Adipose tissue (tissue), 3 donors: ENCODE results near the gene ISYNA1. TPM values are rescaled to one million over a fixed set of nuclear protein-coding genes. Genes with fewer than 3 reads are reported as not detected.

Experiments
- H3K27ac ChIP-seq: one replicate; pipeline ENCODE4 v1.5.1; 2013; ENCODE audit warnings: low read depth, low read length
- WGBS, 3 donors: extraction: QIAGEN DNeasy Blood & Tissue Kit; methylation state at CpG; one replicate each; pipeline ENCODE4 v1.1.7; 2013; 5-methylcytosine and 5-hydroxymethylcytosine counted together
- polyA plus RNA-seq, 3 donors: library from polyadenylated mRNA; stranded (reverse); fragments of 200-250 nt; gene quantifications; one replicate each; pipeline ENCODE4 v1.2.3, GENCODE V29; 2013
- donor health status: healthy with polysubstance abuse.
- donor health status: Bipolar disorder and iron deficiency.
- donor health status: healthy.

ISYNA1 gene
- polyA plus RNA-seq, 3 donors, result 18.3 to 55.6 (median 24.3) TPM

- no peak overlapping the region for H3K27ac ChIP-seq
- WGBS, 3 donors, result 82 to 90% (median 86%) methylated on average over 13 of the region's 13 CpGs
Measured at GRCh38 chr19:18388960-18389725, 48.8 kb downstream of the ISYNA1 start.

- no peak overlapping the region for H3K27ac ChIP-seq
- 5 to 15% (median 5%) methylated on average over 79 to 86 of the region's 86 CpGs for WGBS, 3 donors
Measured at GRCh38 chr19:18388100-18388959, 49.6 kb downstream of the ISYNA1 start.

DNA sequence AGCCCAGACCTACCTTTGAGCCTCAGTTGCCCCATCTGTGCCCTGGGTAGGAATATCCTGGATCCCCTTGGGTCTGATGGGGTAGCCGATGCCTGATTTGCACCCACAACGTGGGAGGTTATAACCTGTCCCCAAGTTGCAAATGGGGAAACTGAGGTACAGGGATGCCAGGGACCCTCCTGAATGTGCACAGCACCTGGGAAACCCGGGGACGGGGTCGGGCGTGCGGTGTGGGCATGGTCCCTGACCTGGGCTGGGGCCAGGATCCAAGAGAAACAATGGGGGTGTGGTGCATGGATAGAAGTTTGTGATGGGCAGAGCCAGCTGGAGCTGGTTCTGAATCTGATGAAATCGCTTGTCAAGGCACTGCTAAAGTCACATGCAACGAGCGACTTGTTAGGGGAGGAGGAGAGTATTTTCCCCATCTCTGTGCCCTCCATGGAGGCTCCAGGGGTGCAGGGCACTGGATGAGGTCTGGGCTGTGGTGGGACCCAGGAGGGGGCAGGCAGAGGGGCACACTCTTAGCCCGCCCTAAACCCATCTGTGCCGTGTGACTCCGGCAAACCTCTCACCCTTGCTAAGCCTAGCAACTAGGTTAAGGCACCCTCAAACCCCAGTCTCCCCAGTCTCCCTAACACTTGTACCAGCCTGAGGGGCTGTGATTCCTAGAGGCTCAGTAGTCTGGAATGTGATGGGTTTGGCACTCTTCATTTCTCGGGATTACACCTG is 51.2 kb downstream of the ISYNA1 start:
- WGBS, 3 donors, result 55 to 86% (median 80%) methylated on average over 14 of the region's 14 CpGs
- no peak overlapping the region for H3K27ac ChIP-seq

GRCh38 chr19:18385675-18386542 is 52.0 kb downstream of the ISYNA1 start, which contains the start of gene GDF15:
TSS of gene GDF15 (plus strand) at chr19:18386158. CDS start at chr19:18386190, 32 bp downstream.
- no peak within 1 kb of the TSS for H3K27ac ChIP-seq
- WGBS, 3 donors, result 21 to 42% (median 30%) methylated on average over 33 of the region's 33 CpGs

DNA sequence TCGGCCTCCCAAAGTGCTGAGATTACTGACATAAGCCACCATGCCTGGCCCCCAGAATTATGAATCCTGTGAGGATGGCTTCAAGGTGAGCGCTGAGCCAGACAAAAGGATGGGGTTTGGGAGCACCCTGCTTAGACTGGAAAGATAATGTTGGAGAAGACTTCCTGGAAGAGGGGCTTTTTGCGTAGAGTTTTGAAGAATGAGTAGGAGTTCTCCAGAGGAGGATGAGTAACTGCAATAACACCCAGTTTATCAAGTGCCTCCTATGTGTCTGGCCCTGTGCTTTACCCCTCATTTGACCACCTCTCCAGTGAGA is 52.6 kb downstream of the ISYNA1 start:
- no peak overlapping the region for H3K27ac ChIP-seq
- WGBS, 3 donors, result 92 to 96% (median 95%) methylated on average over 3 of the region's 3 CpGs

GRCh38 chr19:18384775-18385174 is 53.2 kb downstream of the ISYNA1 start:
- 43 to 83% (median 79%) methylated on average over 7 of the region's 7 CpGs for WGBS, 3 donors

More at GRCh38 chr19:18384775-18385174, 53.2 kb downstream of the ISYNA1 start:
- H3K27ac ChIP-seq, result no peak overlapping the region

Other genes with a start within 250 kb of the ISYNA1 start
- 10 to 100 TPM in 2 of 3 donors, 1 to 10 TPM in 1; 8.0 to 14.6 (median 10.6) TPM for gene MPV17L2, start 244.9 kb downstream of the ISYNA1 start, polyA plus RNA-seq
- 1 to 10 TPM in 2 of 3 donors, under 1 TPM in 1; 1.00 to 5.2 (median 1.5) TPM for gene RAB3A, start 234.1 kb downstream of the ISYNA1 start, polyA plus RNA-seq
- gene PDE4C, start 211.7 kb downstream of the ISYNA1 start, polyA plus RNA-seq, result 1 to 10 TPM in 1 of 3 donors, under 1 TPM in 2; 0.20 to 4.0 (median 0.22) TPM
- gene IQCN, start 163.7 kb downstream of the ISYNA1 start, polyA plus RNA-seq, result 10 to 100 TPM in 1 of 3 donors, 1 to 10 TPM in 2; 1.3 to 11.2 (median 1.7) TPM
- gene JUND, start 156.5 kb downstream of the ISYNA1 start, polyA plus RNA-seq, result 100 to 1,000 TPM; 165 to 392 (median 214) TPM
- gene LSM4, start 115.1 kb downstream of the ISYNA1 start, polyA plus RNA-seq, result 100 to 1,000 TPM in 2 of 3 donors, 10 to 100 TPM in 1; 46.3 to 118 (median 100) TPM
- 10 to 100 TPM in 2 of 3 donors, 1 to 10 TPM in 1; 9.1 to 17.2 (median 14.5) TPM for gene PGPEP1, start 97.5 kb downstream of the ISYNA1 start, polyA plus RNA-seq
- gene GDF15, start 52.0 kb downstream of the ISYNA1 start, polyA plus RNA-seq, result 100 to 1,000 TPM in 1 of 3 donors, 1 to 10 TPM in 2; 1.8 to 107 (median 3.5) TPM
- gene LRRC25, start 40.5 kb downstream of the ISYNA1 start, polyA plus RNA-seq, result 1 to 10 TPM; 1.6 to 9.8 (median 7.1) TPM
- 10 to 100 TPM; 28.1 to 83.2 (median 72.5) TPM for gene SSBP4, start 18.7 kb downstream of the ISYNA1 start, polyA plus RNA-seq
- gene ELL, start 83.9 kb upstream of the ISYNA1 start, polyA plus RNA-seq, result 10 to 100 TPM in 1 of 3 donors, 1 to 10 TPM in 2; 6.5 to 25.9 (median 9.2) TPM
- 100 to 1,000 TPM in 2 of 3 donors, 10 to 100 TPM in 1; 90.8 to 352 (median 221) TPM for gene FKBP8, start 105.4 kb upstream of the ISYNA1 start, polyA plus RNA-seq
- 10 to 100 TPM; 63.6 to 92.0 (median 82.6) TPM for gene KXD1, start 119.7 kb upstream of the ISYNA1 start, polyA plus RNA-seq
- 1,000 to 10,000 TPM in 2 of 3 donors, 100 to 1,000 TPM in 1; 844 to 1,559 (median 1,492) TPM for gene UBA52, start 133.7 kb upstream of the ISYNA1 start, polyA plus RNA-seq
- gene REX1BD, start 150.7 kb upstream of the ISYNA1 start, polyA plus RNA-seq, result 100 to 1,000 TPM in 1 of 3 donors, 10 to 100 TPM in 2; 70.9 to 101 (median 76.0) TPM
- gene CRLF1, start 168.7 kb upstream of the ISYNA1 start, polyA plus RNA-seq, result 10 to 100 TPM in 2 of 3 donors, 1 to 10 TPM in 1; 7.0 to 57.6 (median 10.1) TPM
- gene TMEM59L, start 174.7 kb upstream of the ISYNA1 start, polyA plus RNA-seq, result 1 to 10 TPM in 2 of 3 donors, under 1 TPM in 1; 0.61 to 3.3 (median 2.0) TPM
- gene KLHL26, start 198.9 kb upstream of the ISYNA1 start, polyA plus RNA-seq, result 1 to 10 TPM; 4.8 to 7.9 (median 6.6) TPM
- gene CRTC1, start 245.5 kb upstream of the ISYNA1 start, polyA plus RNA-seq, result 1 to 10 TPM; 5.3 to 8.3 (median 5.4) TPM